ENCODE measurements around the gene PRKCZ.

Gene PRKCZ

DNA sequence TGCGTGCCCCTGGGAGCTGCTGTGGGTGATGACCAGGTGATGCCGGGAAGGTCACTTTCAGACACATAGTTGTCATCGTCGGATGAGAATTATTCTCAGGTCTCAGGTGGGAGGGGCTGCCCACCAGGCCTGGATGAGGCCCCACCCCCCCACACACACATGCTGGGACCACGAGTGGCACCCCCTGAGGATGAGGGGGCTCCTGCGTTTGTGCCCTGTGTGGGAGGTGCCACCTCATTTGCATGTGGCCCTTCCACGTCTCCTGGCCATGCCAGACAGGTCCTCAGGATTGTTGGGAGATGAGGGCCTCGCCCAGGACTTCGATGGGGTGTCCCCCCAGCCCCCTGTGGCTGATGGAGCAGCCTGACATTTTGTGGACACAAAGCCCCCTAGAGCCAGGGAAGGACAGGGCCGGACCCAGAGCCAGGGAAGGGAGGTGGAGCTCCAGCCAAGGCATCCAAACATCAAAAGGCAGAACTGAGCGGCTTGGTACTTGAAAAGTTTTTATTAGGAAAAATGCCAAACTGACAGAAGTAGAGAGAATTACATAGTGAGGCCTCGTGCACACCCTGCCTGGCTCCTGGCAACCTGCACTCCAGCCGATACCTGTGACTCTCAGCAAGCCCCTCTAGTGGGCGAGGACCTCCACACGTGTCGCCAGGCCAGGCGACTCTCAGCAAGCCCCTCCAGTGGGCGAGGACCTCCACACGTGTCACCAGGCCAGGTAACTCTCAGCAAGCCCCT is 55.7 kb downstream of the PRKCZ start:
- Histone ChIP-seq H3K4me3 (ENCODE audit: low read length in 2 of 2) (no peak overlapping the region), H3K27ac (ENCODE audit: low read depth in 2 of 2, low read length in 2 of 2) (no peak overlapping the region), H3K27me3 (ENCODE audit: control insufficient read depth in 2 of 2, insufficient read depth in 2 of 2, low read length in 2 of 2) (no peaks in the 10 kb centered on the region), H3K4me1 (ENCODE audit: control insufficient read depth in 2 of 2, insufficient read depth in 2 of 2, low read length in 2 of 2) (peaks cover 3 to 7% of the 10 kb centered on the region in 2 donors), H3K9me3 (ENCODE audit: control insufficient read depth in 2 of 2, low read length in 2 of 2) (no peaks in the 10 kb centered on the region), H3K36me3 (ENCODE audit: control insufficient read depth in 2 of 2, insufficient read depth in 2 of 2, low read length in 2 of 2) (peaks cover 6 to 9% of the 10 kb centered on the region in 2 donors), H3K9ac (ENCODE audit: low read depth in 1 of 2, low read length in 2 of 2) (no peak overlapping the region)

GRCh38 chr1:2106659-2107405 is 56.6 kb downstream of the PRKCZ start:
- Histone ChIP-seq H3K9ac (ENCODE audit: low read depth in 1 of 2, low read length in 2 of 2) (no peak overlapping the region), H3K27me3 (ENCODE audit: control insufficient read depth in 2 of 2, insufficient read depth in 2 of 2, low read length in 2 of 2) (no peaks in the 10 kb centered on the region), H3K4me3 (ENCODE audit: low read length in 2 of 2) (no peak overlapping the region), H3K27ac (ENCODE audit: low read depth in 2 of 2, low read length in 2 of 2) (no peak overlapping the region), H3K9me3 (ENCODE audit: control insufficient read depth in 2 of 2, low read length in 2 of 2) (no peaks in the 10 kb centered on the region), H3K36me3 (ENCODE audit: control insufficient read depth in 2 of 2, insufficient read depth in 2 of 2, low read length in 2 of 2) (peaks cover 6 to 9% of the 10 kb centered on the region in 2 donors), H3K4me1 (ENCODE audit: control insufficient read depth in 2 of 2, insufficient read depth in 2 of 2, low read length in 2 of 2) (peaks cover 3 to 7% of the 10 kb centered on the region in 2 donors)

- Histone ChIP-seq H3K9me3 (ENCODE audit: control insufficient read depth in 2 of 2, low read length in 2 of 2) (no peaks in the 10 kb centered on the region), H3K4me1 (ENCODE audit: control insufficient read depth in 2 of 2, insufficient read depth in 2 of 2, low read length in 2 of 2) (peaks cover 3 to 7% of the 10 kb centered on the region in 2 donors), H3K27me3 (ENCODE audit: control insufficient read depth in 2 of 2, insufficient read depth in 2 of 2, low read length in 2 of 2) (no peaks in the 10 kb centered on the region), H3K36me3 (ENCODE audit: control insufficient read depth in 2 of 2, insufficient read depth in 2 of 2, low read length in 2 of 2) (peaks cover 6 to 9% of the 10 kb centered on the region in 2 donors), H3K9ac (ENCODE audit: low read depth in 1 of 2, low read length in 2 of 2) (no peak overlapping the region), H3K27ac (ENCODE audit: low read depth in 2 of 2, low read length in 2 of 2) (no peak overlapping the region), H3K4me3 (ENCODE audit: low read length in 2 of 2) (no peak overlapping the region)
Observed at GRCh38 chr1:2107586-2108212, 57.5 kb downstream of the PRKCZ start.

DNA sequence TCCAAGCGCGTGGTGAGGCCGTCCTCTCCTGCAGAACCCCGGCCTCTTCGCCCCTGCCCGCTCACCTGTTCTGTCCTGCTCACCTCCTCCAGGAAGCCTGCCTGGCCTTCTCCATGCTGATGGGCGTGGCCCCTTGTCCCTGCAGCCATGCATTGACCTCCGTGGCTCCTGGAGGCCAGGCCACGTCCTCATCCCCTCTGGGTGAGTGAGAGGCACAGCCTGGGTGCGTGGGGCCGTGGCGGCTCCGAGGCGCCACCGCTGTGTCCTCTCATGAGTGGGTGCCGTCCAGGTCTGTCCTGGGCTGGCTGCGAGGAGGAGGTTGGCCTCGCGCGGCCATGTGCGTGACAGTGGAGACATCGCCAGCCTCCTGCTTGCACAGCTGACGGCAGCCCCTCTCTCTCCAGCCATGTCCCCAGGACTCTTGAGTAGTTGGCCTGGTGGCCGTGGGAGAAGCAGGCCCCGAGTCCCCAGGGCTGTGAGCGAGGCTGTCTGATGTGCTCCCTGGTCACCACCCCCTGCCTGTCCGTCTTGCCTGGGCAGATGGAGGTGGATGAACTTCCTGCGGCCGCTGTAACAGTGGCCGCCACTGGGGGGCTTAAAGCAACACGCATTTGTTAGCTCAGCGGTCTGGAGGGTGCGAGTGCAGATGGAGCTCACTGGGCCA is 58.1 kb downstream of the PRKCZ start:
- Histone ChIP-seq H3K4me3 (ENCODE audit: low read length in 2 of 2) (no peak overlapping the region), H3K9me3 (ENCODE audit: control insufficient read depth in 2 of 2, low read length in 2 of 2) (no peaks in the 10 kb centered on the region), H3K4me1 (ENCODE audit: control insufficient read depth in 2 of 2, insufficient read depth in 2 of 2, low read length in 2 of 2) (peaks cover 3 to 7% of the 10 kb centered on the region in 2 donors), H3K9ac (ENCODE audit: low read depth in 1 of 2, low read length in 2 of 2) (no peak overlapping the region), H3K27ac (ENCODE audit: low read depth in 2 of 2, low read length in 2 of 2) (no peak overlapping the region), H3K27me3 (ENCODE audit: control insufficient read depth in 2 of 2, insufficient read depth in 2 of 2, low read length in 2 of 2) (no peaks in the 10 kb centered on the region), H3K36me3 (ENCODE audit: control insufficient read depth in 2 of 2, insufficient read depth in 2 of 2, low read length in 2 of 2) (peaks cover 6 to 9% of the 10 kb centered on the region in 2 donors)

- no peak overlapping the region for H3K9ac ChIP-seq (ENCODE audit: low read depth in 1 of 2, low read length in 2 of 2)
Observed at GRCh38 chr1:2108877-2109580, 58.8 kb downstream of the PRKCZ start.

GRCh38 chr1:2109581-2110021 is 59.4 kb downstream of the PRKCZ start:
- Histone ChIP-seq H3K9ac (ENCODE audit: low read depth in 1 of 2, low read length in 2 of 2) (no peak overlapping the region), H3K9me3 (ENCODE audit: control insufficient read depth in 2 of 2, low read length in 2 of 2) (no peaks in the 10 kb centered on the region), H3K27ac (ENCODE audit: low read depth in 2 of 2, low read length in 2 of 2) (no peak overlapping the region), H3K27me3 (ENCODE audit: control insufficient read depth in 2 of 2, insufficient read depth in 2 of 2, low read length in 2 of 2) (no peaks in the 10 kb centered on the region), H3K36me3 (ENCODE audit: control insufficient read depth in 2 of 2, insufficient read depth in 2 of 2, low read length in 2 of 2) (peaks cover 6 to 9% of the 10 kb centered on the region in 2 donors), H3K4me1 (ENCODE audit: control insufficient read depth in 2 of 2, insufficient read depth in 2 of 2, low read length in 2 of 2) (peaks cover 1 to 2% of the 10 kb centered on the region in 2 donors), H3K4me3 (ENCODE audit: low read length in 2 of 2) (no peak overlapping the region)

More at GRCh38 chr1:2108877-2109580, 58.8 kb downstream of the PRKCZ start:
- Histone ChIP-seq H3K27me3 (ENCODE audit: control insufficient read depth in 2 of 2, insufficient read depth in 2 of 2, low read length in 2 of 2) (no peaks in the 10 kb centered on the region), H3K36me3 (ENCODE audit: control insufficient read depth in 2 of 2, insufficient read depth in 2 of 2, low read length in 2 of 2) (peaks cover 6 to 9% of the 10 kb centered on the region in 2 donors), H3K27ac (ENCODE audit: low read depth in 2 of 2, low read length in 2 of 2) (no peak overlapping the region), H3K4me1 (ENCODE audit: control insufficient read depth in 2 of 2, insufficient read depth in 2 of 2, low read length in 2 of 2) (peaks cover 3 to 7% of the 10 kb centered on the region in 2 donors), H3K9me3 (ENCODE audit: control insufficient read depth in 2 of 2, low read length in 2 of 2) (no peaks in the 10 kb centered on the region), H3K4me3 (ENCODE audit: low read length in 2 of 2) (no peak overlapping the region)

DNA sequence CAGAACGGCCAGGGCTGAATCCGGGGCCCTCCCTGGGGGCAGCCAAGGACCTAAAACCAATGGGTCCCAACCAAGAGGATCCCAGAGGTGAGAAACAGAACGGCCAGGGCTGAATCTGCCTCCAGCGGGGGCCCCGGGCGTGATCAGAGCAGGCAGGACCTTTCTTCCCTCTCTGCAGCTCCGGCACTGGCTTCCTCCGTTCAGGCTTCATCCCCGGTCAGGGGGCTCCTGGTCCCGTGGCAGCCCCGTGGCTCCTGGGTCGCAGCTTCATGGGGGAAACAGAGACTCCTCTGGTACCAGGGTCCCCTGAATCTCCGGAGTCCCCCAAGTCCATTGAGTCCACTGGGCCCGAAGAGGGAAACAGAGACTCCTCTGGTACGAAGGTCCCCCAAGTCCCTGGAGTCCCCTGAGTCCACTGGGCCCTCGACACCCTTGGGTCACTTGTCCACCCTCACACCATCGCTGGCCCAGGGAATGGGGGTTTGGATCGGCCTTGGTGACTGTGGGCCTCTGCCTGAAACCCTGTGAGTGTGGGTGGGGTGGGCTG is 60.1 kb downstream of the PRKCZ start:
- no peaks in the 10 kb centered on the region for H3K4me1 ChIP-seq (ENCODE audit: control insufficient read depth in 2 of 2, insufficient read depth in 2 of 2, low read length in 2 of 2)
- H3K9ac ChIP-seq (ENCODE audit: low read depth in 1 of 2, low read length in 2 of 2) = no peak overlapping the region
- H3K9me3 ChIP-seq (ENCODE audit: control insufficient read depth in 2 of 2, low read length in 2 of 2) = no peaks in the 10 kb centered on the region
- no peaks in the 10 kb centered on the region for H3K27me3 ChIP-seq (ENCODE audit: control insufficient read depth in 2 of 2, insufficient read depth in 2 of 2, low read length in 2 of 2)
- no peak overlapping the region for H3K27ac ChIP-seq (ENCODE audit: low read depth in 2 of 2, low read length in 2 of 2)
- H3K4me3 ChIP-seq (ENCODE audit: low read length in 2 of 2) = no peak overlapping the region
- H3K36me3 ChIP-seq (ENCODE audit: control insufficient read depth in 2 of 2, insufficient read depth in 2 of 2, low read length in 2 of 2) = peaks cover 6 to 9% of the 10 kb centered on the region in 2 donors

DNA sequence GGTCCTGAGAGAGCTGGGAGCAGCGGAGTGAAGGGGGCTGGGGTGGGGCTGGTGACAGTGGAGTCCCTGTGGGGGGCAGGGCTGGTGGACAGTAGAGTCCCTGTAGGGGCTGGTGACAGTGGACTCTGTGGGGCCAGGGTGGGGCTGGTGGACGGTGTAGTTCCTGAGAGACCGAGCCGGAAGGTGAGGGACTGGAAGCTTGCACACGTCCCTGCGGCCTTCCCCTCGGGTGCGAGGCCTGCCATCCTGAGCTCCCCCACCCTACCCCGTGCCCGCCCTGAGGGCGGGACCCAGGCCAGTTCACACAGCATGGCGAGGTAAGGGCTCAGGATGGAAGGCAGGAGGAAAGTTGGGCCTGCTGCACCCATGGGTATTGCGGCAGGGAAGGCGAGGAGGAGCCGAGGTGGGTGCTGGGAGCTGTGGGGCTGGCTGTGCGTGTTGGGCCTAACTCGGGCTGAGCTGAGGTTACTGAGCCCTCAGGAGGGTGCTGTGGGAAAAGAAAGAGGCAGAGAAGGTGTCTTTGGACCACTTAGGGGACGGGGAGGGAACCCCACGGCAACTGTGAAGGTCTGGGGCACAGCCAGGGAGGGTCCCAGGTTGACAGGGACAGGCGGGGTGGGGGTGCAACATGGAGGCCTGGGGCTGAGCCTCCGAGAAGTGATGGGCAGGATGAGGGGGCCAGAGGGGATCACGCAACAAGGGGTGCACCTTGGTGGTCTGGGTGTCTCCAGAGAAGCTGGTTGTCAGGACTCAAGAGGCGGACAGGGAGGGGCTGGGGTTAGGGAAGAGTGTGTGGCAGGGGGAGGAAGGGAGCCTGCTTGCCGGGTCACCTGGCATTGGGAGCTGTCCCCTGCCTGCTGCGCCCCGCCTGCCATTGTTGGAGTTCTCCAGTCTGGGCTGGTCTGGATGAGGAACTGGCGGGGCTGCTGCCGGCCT is 60.8 kb downstream of the PRKCZ start:
- Histone ChIP-seq H3K27ac (ENCODE audit: low read depth in 2 of 2, low read length in 2 of 2) (no peak overlapping the region), H3K36me3 (ENCODE audit: control insufficient read depth in 2 of 2, insufficient read depth in 2 of 2, low read length in 2 of 2) (peaks cover 6 to 9% of the 10 kb centered on the region in 2 donors), H3K9me3 (ENCODE audit: control insufficient read depth in 2 of 2, low read length in 2 of 2) (no peaks in the 10 kb centered on the region), H3K4me3 (ENCODE audit: low read length in 2 of 2) (no peak overlapping the region), H3K27me3 (ENCODE audit: control insufficient read depth in 2 of 2, insufficient read depth in 2 of 2, low read length in 2 of 2) (no peaks in the 10 kb centered on the region), H3K4me1 (ENCODE audit: control insufficient read depth in 2 of 2, insufficient read depth in 2 of 2, low read length in 2 of 2) (no peaks in the 10 kb centered on the region), H3K9ac (ENCODE audit: low read depth in 1 of 2, low read length in 2 of 2) (no peak overlapping the region)

Measured in mucosa of rectum (tissue), 2 donors.